IMR-90 (cell line): ENCODE measurements around the gene TCHH. TPM values are rescaled to one million over a fixed set of nuclear protein-coding genes. Genes with fewer than 3 reads are reported as not detected.

Experiments
- ATAC-seq: fragments of 200-7000 bp; cut with Tn5 transposase; 2 replicates; pipeline ENCODE4 v1.9.1; 2020; ENCODE audit warnings: low read depth, mild to moderate bottlenecking, moderate library complexity
- BruUV-seq: library from RNA; stranded (reverse); fragments of 400-500 nt; replicated peaks from 2 replicates; lab custom pipeline; 2021; lab: Mats Ljungman, UMichigan
- CTCF ChIA-PET: fragments of 300-600 bp; formaldehyde crosslinking; extraction: SDS; loops from one replicate; lab custom pipeline; 2021; ENCODE audit warnings: antibody characterized with exemption; lab: Yijun Ruan, JAX
- POLR2A ChIA-PET: fragments of 300-600 bp; sonication (Branson Sonifier 250); formaldehyde crosslinking; loops from one replicate; lab custom pipeline; 2022; ENCODE audit warnings: antibody characterized with exemption; ENCODE audit not compliant: unreplicated experiment; lab: Charles Lee
- DNase-seq: peaks from one replicate; pipeline ENCODE4 v3.0.0; 2013
- H2AFZ ChIP-seq: replicated peaks from 2 replicates; pipeline ENCODE3; 2013; ENCODE audit warnings: low read length, mild to moderate bottlenecking; ENCODE audit not compliant: poor library complexity
- H2AK5ac ChIP-seq: 2 replicates; pipeline ENCODE4 v1.6.1; 2013; ENCODE audit warnings: low read depth, low read length, inconsistent platforms
- H2AK9ac ChIP-seq: replicated peaks from 2 replicates; pipeline ENCODE3; 2013; ENCODE audit warnings: mild to moderate bottlenecking, low read depth, low read length, moderate library complexity; ENCODE audit not compliant: poor library complexity
- H2BK120ac ChIP-seq: 2 replicates; pipeline ENCODE4 v1.6.1; 2013; ENCODE audit warnings: low read depth, low read length, inconsistent platforms
- H2BK15ac ChIP-seq: 3 replicates; pipeline ENCODE4 v1.6.1; 2013; ENCODE audit warnings: low read depth, low read length, inconsistent platforms
- H2BK20ac ChIP-seq: 2 replicates; pipeline ENCODE4 v1.6.1; 2013; ENCODE audit warnings: low read depth, mild to moderate bottlenecking, inconsistent platforms, low read length, moderate library complexity
- H2BK5ac ChIP-seq: 2 replicates; pipeline ENCODE4 v1.6.1; 2013; ENCODE audit warnings: mild to moderate bottlenecking, low read depth, low read length, inconsistent platforms; ENCODE audit not compliant: poor library complexity, severe bottlenecking
- H3K14ac ChIP-seq: replicated peaks from 2 replicates; pipeline ENCODE4 v1.6.1; 2013; ENCODE audit warnings: low read depth, low read length, inconsistent platforms
- H3K18ac ChIP-seq: 2 replicates; pipeline ENCODE4 v1.6.1; 2013; ENCODE audit warnings: low read depth, low read length, control low read depth
- H3K23ac ChIP-seq: 2 replicates; pipeline ENCODE4 v1.6.1; 2013; ENCODE audit warnings: low read depth, low read length, inconsistent platforms
- H3K27ac ChIP-seq: 2 replicates; pipeline ENCODE4 v1.5.1; 2013; ENCODE audit warnings: mild to moderate bottlenecking, control low read depth, low read length; ENCODE audit not compliant: insufficient read depth
- H3K27me3 ChIP-seq: 2 replicates; pipeline ENCODE4 v1.6.1; 2013; ENCODE audit warnings: low read length; ENCODE audit not compliant: control insufficient read depth, insufficient read depth
- H3K36me3 ChIP-seq: 2 replicates; pipeline ENCODE4 v1.6.1; 2013; ENCODE audit warnings: low read length, mixed read lengths; ENCODE audit not compliant: control insufficient read depth, insufficient read depth
- H3K4ac ChIP-seq: 2 replicates; pipeline ENCODE4 v1.6.1; 2013; ENCODE audit warnings: low read depth, low read length, inconsistent platforms
- H3K4me1 ChIP-seq: 2 replicates; pipeline ENCODE4 v1.6.1; 2013; ENCODE audit warnings: low read length, mixed read lengths; ENCODE audit not compliant: control insufficient read depth, insufficient read depth
- H3K4me2 ChIP-seq: 2 replicates; pipeline ENCODE4 v1.6.1; 2013; ENCODE audit warnings: low read depth, mild to moderate bottlenecking, control low read depth, low read length, moderate library complexity
- H3K4me3 ChIP-seq: 2 replicates; pipeline ENCODE4 v1.5.1; 2013; ENCODE audit warnings: low read depth, mild to moderate bottlenecking, control low read depth, low read length, moderate library complexity; ENCODE audit not compliant: insufficient read depth
- H3K56ac ChIP-seq: 2 replicates; pipeline ENCODE4 v1.6.1; 2013; ENCODE audit warnings: low read length, inconsistent platforms; ENCODE audit not compliant: insufficient read depth; ENCODE audit errors: extremely low read depth
- H3K79me1 ChIP-seq, 2 experiments: 2 replicates each; pipeline ENCODE4 v1.6.1; 2013; ENCODE audit warnings: low read length in 2 of 2, inconsistent platforms in 1 of 2, low read depth in 1 of 2
- H3K9ac ChIP-seq: 2 replicates; pipeline ENCODE4 v1.6.1; 2013; ENCODE audit warnings: low read depth, low read length, control low read depth
- H3K9me1 ChIP-seq: 2 replicates; pipeline ENCODE4 v1.6.1; 2013; ENCODE audit warnings: low read length, inconsistent platforms; ENCODE audit not compliant: insufficient read depth
- H3K9me3 ChIP-seq: 2 replicates; pipeline ENCODE4 v1.6.1; 2013; ENCODE audit warnings: low read length; ENCODE audit not compliant: control insufficient read depth, insufficient read depth
- H4K20me1 ChIP-seq: 2 replicates; pipeline ENCODE4 v1.6.1; 2013; ENCODE audit warnings: low read length, inconsistent platforms; ENCODE audit not compliant: insufficient read depth
- H4K5ac ChIP-seq: 2 replicates; pipeline ENCODE4 v1.6.1; 2013; ENCODE audit warnings: mild to moderate bottlenecking, low read depth, low read length, control low read depth
- H4K8ac ChIP-seq, 2 experiments: 2 replicates each; pipeline ENCODE4 v1.6.1; 2013; ENCODE audit warnings: low read depth in 2 of 2, low read length in 2 of 2, control low read depth in 1 of 2, inconsistent platforms in 1 of 2
- H4K91ac ChIP-seq: 2 replicates; pipeline ENCODE4 v1.6.1; 2013; ENCODE audit warnings: low read depth, low read length, inconsistent platforms; ENCODE audit not compliant: insufficient read depth
- BHLHE40 ChIP-seq: fragments of 150-350 bp; IDR thresholded peaks from 2 replicates; pipeline ENCODE4 v1.6.1; 2016; ENCODE audit warnings: mild to moderate bottlenecking, low read depth, low read length
- CEBPB ChIP-seq: IDR thresholded peaks from 2 replicates; pipeline ENCODE4 v1.6.1; 2012; ENCODE audit warnings: low read depth, low read length, improper control_type of control experiment
- CHD1 ChIP-seq: IDR thresholded peaks from 2 replicates; pipeline ENCODE4 v1.6.1; 2012; ENCODE audit warnings: low read depth, low read length, improper control_type of control experiment
- CTCF ChIP-seq: conservative IDR thresholded peaks from 2 replicates; pipeline ENCODE4 v1.5.1; 2012; ENCODE audit warnings: mild to moderate bottlenecking, low read depth, low read length, improper control_type of control experiment
- ELK1 ChIP-seq: fragments of 150-350 bp; IDR thresholded peaks from 2 replicates; pipeline ENCODE4 v1.6.1; 2016; ENCODE audit warnings: low read depth, mild to moderate bottlenecking, low read length, moderate library complexity, borderline replicate concordance
- FOS ChIP-seq: fragments of 150-350 bp; IDR thresholded peaks from 2 replicates; pipeline ENCODE4 v1.6.1; 2016; ENCODE audit warnings: low read depth, low read length
- MAFK ChIP-seq: IDR thresholded peaks from 2 replicates; pipeline ENCODE4 v1.6.1; 2012; ENCODE audit warnings: low read depth, low read length, improper control_type of control experiment
- MXI1 ChIP-seq: IDR thresholded peaks from 2 replicates; pipeline ENCODE4 v1.6.1; 2012; ENCODE audit warnings: low read depth, mild to moderate bottlenecking, low read length, moderate library complexity, borderline replicate concordance
- NFE2L2 ChIP-seq: fragments of 150-350 bp; IDR thresholded peaks from 2 replicates; pipeline ENCODE4 v1.6.1; 2016; ENCODE audit warnings: low read depth, mild to moderate bottlenecking, low read length
- RCOR1 ChIP-seq: IDR thresholded peaks from 2 replicates; pipeline ENCODE4 v1.6.1; 2012; ENCODE audit warnings: mild to moderate bottlenecking, low read length, improper control_type of control experiment; ENCODE audit not compliant: insufficient replicate concordance
- USF2 ChIP-seq: fragments of 150-350 bp; IDR thresholded peaks from 2 replicates; pipeline ENCODE4 v1.6.1; 2017; ENCODE audit warnings: mild to moderate bottlenecking, antibody characterized with exemption, low read length, low read depth
- WGBS, 2 experiments: methylation state at CpG; one replicate each; pipeline versions ENCODE4 v1.1.5 to v1.1.7; 2013; ENCODE audit warnings: missing lambda C conversion rate in 2 of 2; ENCODE audit not compliant: insufficient read length in 1 of 2; ENCODE audit errors: extremely low coverage in 2 of 2; 5-methylcytosine and 5-hydroxymethylcytosine counted together
- dilution Hi-C: fragments of 300-500 bp; cut with HindIII; formaldehyde crosslinking; loops from one replicate; pipeline ENCODE4 v1.14.3; 2018; ENCODE audit warnings: low sequenced_read_pairs; ENCODE audit not compliant: unreplicated experiment
- in situ Hi-C: fragments of 300-500 bp; cut with MboI; formaldehyde crosslinking; loops from 3 replicates; pipeline ENCODE4 v1.14.3; 2019; ENCODE audit warnings: low sequenced_read_pairs, inconsistent platforms, mixed read lengths
- intact Hi-C: fragments of 100-400 bp; cut with micrococcal nuclease; formaldehyde crosslinking; loops from 2 replicates; pipeline ENCODE4 v1.10.0; 2022
- polyA plus RNA-seq, 3 experiments: library from polyadenylated mRNA; depleted of rRNA; stranded (reverse); fragments of >200 nt; gene quantifications; 2 replicates each; pipeline ENCODE4 v1.2.3, GENCODE V29; 2012; ENCODE audit warnings: low replicate concordance in 1 of 3
- total RNA-seq: library from RNA; depleted of rRNA; stranded (reverse); fragments of >200 nt; gene quantifications from 2 replicates; pipeline ENCODE4 v1.2.3, GENCODE V29; 2012

The TCHH gene
- total and polyA plus RNA-seq, 2 of the 4 experiments (the other 2 are of a cell fraction), result not detected

GRCh38 chr1:152109998-152110294, 5.3 kb downstream of the TCHH start:
- Histone ChIP-seq H3K4me3 (peak overlapping the region; percentile 29), H2AFZ (peak overlapping the region; percentile 76), H3K56ac (no peak overlapping the region), H2BK5ac (no peak overlapping the region), H2AK9ac (no peak overlapping the region), H3K14ac (no peak overlapping the region), H3K36me3 (no peaks in the 10 kb centered on the region), H3K27me3 (peaks cover 61% of the 10 kb centered on the region), H3K9me3 (peaks cover 21% of the 10 kb centered on the region), H4K91ac (no peak overlapping the region), H3K4ac (no peak overlapping the region), H2AK5ac (no peak overlapping the region), H3K4me2 (peak overlapping the region; percentile 62), H3K23ac (no peak overlapping the region), H4K20me1 (no peaks in the 10 kb centered on the region; the same call in 1 of the 2 replicates), H3K79me1 (no peaks in the 10 kb centered on the region), H3K18ac (no peak overlapping the region), H2BK20ac (no peak overlapping the region), H4K8ac (no peak overlapping the region), H3K4me1 (peaks cover 3% of the 10 kb centered on the region; the same call in 1 of the 2 replicates), H3K9ac (no peak overlapping the region), H2BK15ac (no peak overlapping the region), H4K5ac (no peak overlapping the region), H3K9me1 (no peaks in the 10 kb centered on the region), H2BK120ac (no peak overlapping the region), H3K27ac (no peak overlapping the region)
- TF ChIP-seq CHD1, result no peak
- TF ChIP-seq FOS, result no peak
- no peak for TF ChIP-seq CEBPB
- TF ChIP-seq BHLHE40, result no peak
- no peak for TF ChIP-seq RCOR1
- no peak for TF ChIP-seq ELK1
- no peak for TF ChIP-seq USF2
- TF ChIP-seq MAFK, result no peak
- TF ChIP-seq CTCF, result no peak
- no peak for TF ChIP-seq MXI1
- TF ChIP-seq NFE2L2, result no peak
- ATAC-seq (no peak), DNase-seq (no peak)
- no TSS peak for BruUV-seq
- in situ Hi-C loops (no loop called here), dilution Hi-C loops (no loop called here), intact Hi-C loops (loop anchor here (5.0 kb wide), 1 partner anchor 58 kb away; no protein-coding TSS in a partner anchor)
- ChIA-PET CTCF (interaction anchor here (1.2 kb wide), 1 partner anchor 22 kb away, joined by 3 read pairs; no protein-coding TSS in a partner anchor), POLR2A (no interaction called here)
- 6% methylated on average over 15 of the region's 15 CpGs; no CpG with 5 or more reads in 1 of the 2 experiments for WGBS, 2 experiments
